Adipocyte (in vitro differentiated cells): ENCODE results near the gene RPS6KA2.

Source experiments
- DNase-seq: peaks from one replicate; pipeline ENCODE4 v3.0.0-alpha.2; 2015; ENCODE audit warnings: low read depth
- H3K27me3 ChIP-seq: replicated peaks from 2 replicates; pipeline ENCODE4 v1.7.0; 2013; ENCODE audit warnings: mild to moderate bottlenecking, low read length, moderate library complexity; ENCODE audit not compliant: control insufficient read depth, insufficient read depth
- H3K36me3 ChIP-seq: 2 replicates; pipeline ENCODE4 v1.7.0; 2013; ENCODE audit warnings: low read length, mild to moderate bottlenecking, moderate library complexity; ENCODE audit not compliant: control insufficient read depth, insufficient read depth, severe bottlenecking
- H3K4me1 ChIP-seq: 2 replicates; pipeline ENCODE4 v1.7.0; 2013; ENCODE audit warnings: mild to moderate bottlenecking, low read length, moderate library complexity; ENCODE audit not compliant: control insufficient read depth, insufficient read depth
- H3K4me3 ChIP-seq: 2 replicates; pipeline ENCODE4 v1.7.0; 2013; ENCODE audit warnings: mild to moderate bottlenecking, low read length, moderate library complexity
- H3K9ac ChIP-seq: 2 replicates; pipeline ENCODE4 v1.7.0; 2013; ENCODE audit warnings: mild to moderate bottlenecking, low read length, moderate library complexity
- H3K9me3 ChIP-seq: 2 replicates; pipeline ENCODE4 v1.7.0; 2013; ENCODE audit warnings: mild to moderate bottlenecking, low read length, moderate library complexity; ENCODE audit not compliant: control insufficient read depth

Gene RPS6KA2

GRCh38 chr6:166596776-166597507 lies 30.1 kb downstream of the RPS6KA2 start:
- Histone ChIP-seq H3K4me3 (no peak overlapping the region), H3K4me1 (peaks cover 42% of the 10 kb centered on the region), H3K9ac (no peak overlapping the region), H3K27me3 (no peaks in the 10 kb centered on the region), H3K9me3 (no peaks in the 10 kb centered on the region), H3K36me3 (no peaks in the 10 kb centered on the region)
- DNase-seq, result no peak

GRCh38 chr6:166595949-166596348 lies 31.1 kb downstream of the RPS6KA2 start:
- no peaks in the 10 kb centered on the region for H3K36me3 ChIP-seq
- H3K4me3 ChIP-seq, result peak overlapping the region; percentile 12
- peaks cover 42% of the 10 kb centered on the region for H3K4me1 ChIP-seq

GRCh38 chr6:166595061-166595780 lies 31.8 kb downstream of the RPS6KA2 start:
- DNase-seq, result peak; percentile 94
- peaks cover 42% of the 10 kb centered on the region for H3K4me1 ChIP-seq
- H3K4me3 ChIP-seq, result no peak overlapping the region
- H3K9me3 ChIP-seq, result no peaks in the 10 kb centered on the region
- H3K27me3 ChIP-seq, result no peaks in the 10 kb centered on the region
- peak overlapping the region; percentile 44 for H3K9ac ChIP-seq
- no peaks in the 10 kb centered on the region for H3K36me3 ChIP-seq

More at GRCh38 chr6:166595949-166596348, 31.1 kb downstream of the RPS6KA2 start:
- H3K27me3 ChIP-seq, result no peaks in the 10 kb centered on the region
- no peak for DNase-seq
- H3K9me3 ChIP-seq, result no peaks in the 10 kb centered on the region
- peak overlapping the region; percentile 44 for H3K9ac ChIP-seq

- H3K9me3 ChIP-seq, result no peaks in the 10 kb centered on the region
- no peaks in the 10 kb centered on the region for H3K27me3 ChIP-seq
- peaks cover 32% of the 10 kb centered on the region for H3K4me1 ChIP-seq
- H3K4me3 ChIP-seq, result no peak overlapping the region
- H3K9ac ChIP-seq, result no peak overlapping the region
- DNase-seq, result peak; percentile 42
- H3K36me3 ChIP-seq, result no peaks in the 10 kb centered on the region
Observed at GRCh38 chr6:166592821-166593220, 34.2 kb downstream of the RPS6KA2 start.

- DNase-seq, result no peak
- Histone ChIP-seq H3K36me3 (peaks cover 3% of the 10 kb centered on the region), H3K9me3 (no peaks in the 10 kb centered on the region), H3K27me3 (no peaks in the 10 kb centered on the region), H3K9ac (no peak overlapping the region), H3K4me3 (no peak overlapping the region), H3K4me1 (peaks cover 24% of the 10 kb centered on the region)
Observed at GRCh38 chr6:166591961-166592520, 35.0 kb downstream of the RPS6KA2 start.

GRCh38 chr6:166591026-166591425 lies 36.0 kb downstream of the RPS6KA2 start:
- H3K9me3 ChIP-seq, result no peaks in the 10 kb centered on the region
- no peak for DNase-seq
- peaks cover 6% of the 10 kb centered on the region for H3K36me3 ChIP-seq
- H3K27me3 ChIP-seq, result no peaks in the 10 kb centered on the region
- peaks cover 19% of the 10 kb centered on the region for H3K4me1 ChIP-seq
- no peak overlapping the region for H3K9ac ChIP-seq
- no peak overlapping the region for H3K4me3 ChIP-seq

GRCh38 chr6:166589786-166590574 lies 37.1 kb downstream of the RPS6KA2 start:
- DNase-seq, result no peak
- no peak overlapping the region for H3K9ac ChIP-seq
- H3K27me3 ChIP-seq, result no peaks in the 10 kb centered on the region
- H3K4me1 ChIP-seq, result peaks cover 9% of the 10 kb centered on the region
- H3K9me3 ChIP-seq, result no peaks in the 10 kb centered on the region
- H3K36me3 ChIP-seq, result peaks cover 6% of the 10 kb centered on the region
- no peak overlapping the region for H3K4me3 ChIP-seq

- H3K27me3 ChIP-seq, result no peaks in the 10 kb centered on the region
- peaks cover 8% of the 10 kb centered on the region for H3K4me1 ChIP-seq
- H3K36me3 ChIP-seq, result peaks cover 6% of the 10 kb centered on the region
- no peaks in the 10 kb centered on the region for H3K9me3 ChIP-seq
- H3K9ac ChIP-seq, result no peak overlapping the region
- DNase-seq, result no peak
- no peak overlapping the region for H3K4me3 ChIP-seq
Observed at GRCh38 chr6:166589337-166589731, 37.7 kb downstream of the RPS6KA2 start.

- H3K27me3 ChIP-seq, result no peaks in the 10 kb centered on the region
- no peak overlapping the region for H3K4me3 ChIP-seq
- no peaks in the 10 kb centered on the region for H3K9me3 ChIP-seq
- H3K4me1 ChIP-seq, result peaks cover 8% of the 10 kb centered on the region
- H3K36me3 ChIP-seq, result peaks cover 6% of the 10 kb centered on the region
- no peak overlapping the region for H3K9ac ChIP-seq
- peak; percentile 54 for DNase-seq
Observed at GRCh38 chr6:166588691-166589336, 38.2 kb downstream of the RPS6KA2 start.

GRCh38 chr6:166587631-166588413 lies 39.2 kb downstream of the RPS6KA2 start:
- Histone ChIP-seq H3K4me1 (peaks cover 8% of the 10 kb centered on the region), H3K9ac (no peak overlapping the region), H3K4me3 (no peak overlapping the region), H3K36me3 (peaks cover 6% of the 10 kb centered on the region), H3K27me3 (no peaks in the 10 kb centered on the region), H3K9me3 (no peaks in the 10 kb centered on the region)
- no peak for DNase-seq
